Mesendoderm (in vitro differentiated cells): Measurements from ENCODE around the gene PTTG2.
"Not testable (repeated sequence)": the region's sequence is repeated elsewhere in the genome, so short reads cannot be mapped to it uniquely, and the experiment has no call there.

Source experiments
- DNase-seq: peaks from one replicate; pipeline ENCODE4 v3.0.0; 2013
- H2AK5ac ChIP-seq: 2 replicates; pipeline ENCODE4 v1.6.1; 2013; ENCODE audit warnings: low read length, inconsistent platforms
- H2BK120ac ChIP-seq: 2 replicates; pipeline ENCODE4 v1.6.1; 2013; ENCODE audit warnings: low read depth, mild to moderate bottlenecking, low read length, moderate library complexity, mixed read lengths
- H2BK15ac ChIP-seq: replicated peaks from 2 replicates; pipeline ENCODE4 v1.6.1; 2013; ENCODE audit warnings: low read depth, mild to moderate bottlenecking, moderate library complexity
- H2BK5ac ChIP-seq: 2 replicates; pipeline ENCODE4 v1.6.1; 2013; ENCODE audit warnings: low read length, inconsistent platforms
- H3K18ac ChIP-seq: 2 replicates; pipeline ENCODE4 v1.6.1; 2013; ENCODE audit warnings: mild to moderate bottlenecking, low read length, mixed read lengths
- H3K23ac ChIP-seq: one replicate; pipeline ENCODE4 v1.6.1; 2013; ENCODE audit warnings: low read length
- H3K27ac ChIP-seq: 2 replicates; pipeline ENCODE4 v1.5.1; 2013; ENCODE audit warnings: low read depth, mild to moderate bottlenecking, inconsistent platforms, low read length, moderate library complexity
- H3K27me3 ChIP-seq: 2 replicates; pipeline ENCODE4 v1.6.1; 2013; ENCODE audit warnings: low read length, control low read depth, mild to moderate bottlenecking, inconsistent platforms; ENCODE audit not compliant: insufficient read depth, poor library complexity
- H3K36me3 ChIP-seq: 2 replicates; pipeline ENCODE4 v1.6.1; 2013; ENCODE audit warnings: low read length, inconsistent platforms; ENCODE audit not compliant: control insufficient read depth, insufficient read depth
- H3K4ac ChIP-seq: one replicate; pipeline ENCODE4 v1.6.1; 2013; ENCODE audit warnings: low read depth, mild to moderate bottlenecking, low read length, moderate library complexity
- H3K4me1 ChIP-seq: 2 replicates; pipeline ENCODE4 v1.6.1; 2013; ENCODE audit warnings: low read depth, low read length, inconsistent platforms; ENCODE audit not compliant: control insufficient read depth
- H3K4me2 ChIP-seq: 2 replicates; pipeline ENCODE4 v1.6.1; 2013; ENCODE audit warnings: low read length
- H3K4me3 ChIP-seq: 2 replicates; pipeline ENCODE4 v1.5.1; 2013; ENCODE audit warnings: mild to moderate bottlenecking, low read length
- H3K56ac ChIP-seq: one replicate; pipeline ENCODE4 v1.6.1; 2013; ENCODE audit warnings: low read length
- H3K79me1 ChIP-seq: 2 replicates; pipeline ENCODE4 v1.6.1; 2013; ENCODE audit warnings: low read length, inconsistent platforms
- H3K79me2 ChIP-seq: 2 replicates; pipeline ENCODE4 v1.6.1; 2013; ENCODE audit warnings: mild to moderate bottlenecking, low read length; ENCODE audit not compliant: control insufficient read depth, insufficient read depth
- H3K9ac ChIP-seq: 2 replicates; pipeline ENCODE4 v1.6.1; 2013; ENCODE audit warnings: low read length, inconsistent platforms
- H4K5ac ChIP-seq: one replicate; pipeline ENCODE4 v1.6.1; 2013; ENCODE audit warnings: low read length
- H4K8ac ChIP-seq: one replicate; pipeline ENCODE4 v1.6.1; 2013; ENCODE audit warnings: low read depth, mild to moderate bottlenecking, control low read depth, low read length, moderate library complexity
- WGBS: extraction: QIAGEN DNeasy Blood & Tissue Kit; methylation state at CpG from one replicate; pipeline ENCODE4 v1.1.7; 2013; ENCODE audit warnings: low lambda C conversion rate, missing lambda C conversion rate; ENCODE audit not compliant: insufficient coverage; ENCODE audit errors: extremely low coverage; 5-methylcytosine and 5-hydroxymethylcytosine counted together

PTTG2 gene

DNA sequence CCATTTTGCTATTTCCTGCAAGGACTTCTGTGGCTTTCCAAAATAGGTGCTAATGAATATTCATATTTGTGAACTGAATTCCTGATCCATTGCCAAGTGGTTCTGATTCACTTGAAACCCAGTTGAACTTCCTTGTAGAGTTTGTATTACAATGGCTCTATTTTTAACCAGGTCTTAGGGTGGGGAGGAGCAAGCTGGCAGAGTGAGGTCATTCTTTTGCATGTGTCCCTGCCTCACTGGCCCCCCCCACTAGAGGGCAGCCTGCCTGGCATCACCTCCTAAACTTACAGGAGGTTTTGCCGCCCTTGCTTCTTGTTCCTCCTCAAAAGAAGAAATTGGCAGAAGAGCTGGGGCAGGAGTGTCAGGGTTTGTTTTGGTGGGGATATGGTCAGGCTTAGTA, 10.5 kb downstream of the PTTG2 start:
- Histone ChIP-seq H2AK5ac (no peak overlapping the region), H3K23ac (no peak overlapping the region), H3K36me3 (no peaks in the 10 kb centered on the region), H3K9ac (no peak overlapping the region), H3K27ac (no peak overlapping the region), H2BK120ac (no peak overlapping the region), H3K4ac (no peak overlapping the region), H2BK15ac (no peak overlapping the region), H3K4me2 (no peak overlapping the region), H2BK5ac (no peak overlapping the region), H4K5ac (no peak overlapping the region), H3K27me3 (no peaks in the 10 kb centered on the region), H3K4me1 (no peaks in the 10 kb centered on the region), H3K79me1 (no peaks in the 10 kb centered on the region), H3K18ac (no peak overlapping the region), H3K56ac (no peak overlapping the region), H3K4me3 (no peak overlapping the region), H3K79me2 (no peaks in the 10 kb centered on the region), H4K8ac (no peak overlapping the region)
- DNase-seq: peak; percentile 62
- WGBS: no CpG with 5 or more reads among the region's 1 CpG

DNA sequence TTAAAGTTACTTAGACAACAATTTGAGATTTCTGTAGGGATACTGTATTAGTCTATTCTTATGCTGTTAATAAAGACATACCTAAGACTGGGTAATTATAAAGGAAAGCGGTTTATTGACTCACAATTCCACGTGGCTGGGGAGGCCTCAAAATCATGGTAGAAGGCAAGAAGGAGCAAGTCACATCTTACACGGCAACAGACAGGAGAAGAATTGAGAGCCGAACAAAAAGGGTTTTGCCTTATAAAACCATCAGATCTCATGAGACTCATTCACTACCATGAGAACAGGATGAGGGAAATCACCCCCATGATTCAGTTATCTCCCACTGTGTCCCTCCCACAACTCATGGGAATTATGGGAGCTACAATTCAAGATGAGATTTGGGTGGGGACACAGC, 11.0 kb downstream of the PTTG2 start:
- no peak overlapping the region for H2BK120ac ChIP-seq
- H3K56ac ChIP-seq: no peak overlapping the region
- H4K5ac ChIP-seq: no peak overlapping the region
- WGBS: no CpG with 5 or more reads among the region's 4 CpGs
- no peak overlapping the region for H3K18ac ChIP-seq
- H3K4me2 ChIP-seq: no peak overlapping the region
- H3K9ac ChIP-seq: no peak overlapping the region
- no peak for DNase-seq
- H3K27ac ChIP-seq: no peak overlapping the region
- no peak overlapping the region for H3K4me3 ChIP-seq
- H3K36me3 ChIP-seq: no peaks in the 10 kb centered on the region
- no peak overlapping the region for H3K23ac ChIP-seq
- no peaks in the 10 kb centered on the region for H3K27me3 ChIP-seq
- no peak overlapping the region for H2BK15ac ChIP-seq
- no peak overlapping the region for H2AK5ac ChIP-seq
- H3K4me1 ChIP-seq: no peaks in the 10 kb centered on the region
- H3K4ac ChIP-seq: no peak overlapping the region
- H3K79me1 ChIP-seq: no peaks in the 10 kb centered on the region
- H4K8ac ChIP-seq: no peak overlapping the region
- no peak overlapping the region for H2BK5ac ChIP-seq
- no peaks in the 10 kb centered on the region for H3K79me2 ChIP-seq

DNA sequence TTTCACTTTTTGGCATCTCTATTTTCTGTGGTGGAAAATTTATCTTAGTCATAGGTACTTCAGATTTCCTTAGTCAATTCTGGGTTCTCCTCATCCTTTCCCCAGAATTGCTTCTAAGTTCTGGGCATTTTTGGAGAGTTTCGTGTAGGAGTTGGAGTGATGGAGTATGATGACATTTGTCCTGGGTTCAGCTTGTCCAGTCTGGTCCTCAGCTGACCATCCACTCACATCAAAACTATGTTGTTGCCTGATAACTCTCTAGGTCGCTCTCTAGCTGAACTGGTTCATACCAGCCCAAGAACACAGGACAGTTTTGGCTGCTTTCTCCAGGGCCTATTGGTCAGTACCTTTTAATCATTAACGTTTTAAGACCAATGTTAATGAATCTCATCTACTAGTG, 13.2 kb downstream of the PTTG2 start:
- Histone ChIP-seq H3K56ac (no peak overlapping the region), H4K5ac (no peak overlapping the region), H3K79me1 (no peaks in the 10 kb centered on the region), H3K79me2 (peaks cover 4% of the 10 kb centered on the region), H2AK5ac (no peak overlapping the region), H3K4ac (no peak overlapping the region), H3K4me3 (no peak overlapping the region), H2BK120ac (no peak overlapping the region), H3K27ac (no peak overlapping the region), H3K27me3 (no peaks in the 10 kb centered on the region), H3K23ac (no peak overlapping the region), H3K9ac (no peak overlapping the region), H3K36me3 (no peaks in the 10 kb centered on the region), H3K18ac (no peak overlapping the region), H4K8ac (no peak overlapping the region), H2BK15ac (no peak overlapping the region), H3K4me2 (no peak overlapping the region), H3K4me1 (peaks cover 2% of the 10 kb centered on the region), H2BK5ac (no peak overlapping the region)
- DNase-seq: no peak
- no CpG with 5 or more reads among the region's 3 CpGs for WGBS

DNA sequence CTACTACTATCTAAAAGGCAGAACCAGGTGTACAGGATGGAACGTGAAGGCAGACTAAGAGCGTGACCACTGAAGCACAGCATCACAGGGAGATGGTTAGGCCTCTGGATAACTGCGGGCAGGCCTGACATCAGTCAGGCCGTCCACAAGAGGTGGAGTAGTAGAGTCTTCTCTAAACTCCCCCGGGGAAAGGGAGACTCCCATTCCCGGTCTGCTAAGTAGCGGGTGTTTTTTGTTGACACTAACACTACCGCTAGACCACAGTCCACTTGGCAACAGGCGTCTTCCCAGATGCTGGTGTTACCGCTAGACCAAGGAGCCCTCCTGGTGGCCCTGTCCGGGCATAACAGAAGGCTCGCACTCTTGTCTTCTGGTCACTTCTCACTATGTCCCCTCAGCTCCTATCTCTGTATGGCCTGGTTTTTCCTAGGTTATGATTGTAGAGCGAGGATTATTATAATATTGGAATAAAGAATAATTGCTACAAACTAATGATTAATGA, 15.2 kb downstream of the PTTG2 start:
- not testable (repeated sequence) for H3K4me1 ChIP-seq, H3K4me3 ChIP-seq, H3K9ac ChIP-seq, H3K27me3 ChIP-seq, H4K8ac ChIP-seq, H3K56ac ChIP-seq, H3K79me1 ChIP-seq, H3K23ac ChIP-seq, H2BK120ac ChIP-seq, H3K4me2 ChIP-seq, H2BK15ac ChIP-seq, H2BK5ac ChIP-seq, H4K5ac ChIP-seq, H3K36me3 ChIP-seq, H3K27ac ChIP-seq, H3K4ac ChIP-seq, H3K18ac ChIP-seq, H2AK5ac ChIP-seq, DNase-seq
- H3K79me2 ChIP-seq: peaks cover 18% of the 10 kb centered on the region
- WGBS: no CpG with 5 or more reads among the region's 13 CpGs

DNA sequence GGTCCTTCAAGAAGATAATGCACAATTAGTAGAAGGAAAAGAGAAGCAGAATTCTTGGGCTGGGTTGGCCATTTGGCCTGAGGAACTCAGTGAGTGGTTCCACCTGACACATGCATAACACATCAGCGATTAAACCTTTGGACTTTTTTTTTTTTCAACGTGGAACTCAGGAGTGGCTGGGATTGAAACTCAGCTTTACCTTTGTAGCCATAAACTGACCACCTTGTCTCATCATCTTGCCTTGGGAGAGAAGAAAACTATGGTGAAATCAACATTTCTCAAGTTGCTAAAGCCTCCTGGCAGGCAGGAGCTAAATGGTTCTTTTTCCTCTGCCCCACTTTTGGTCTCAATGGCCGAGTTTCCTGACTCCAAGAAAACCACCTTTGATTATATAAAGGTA, 16.3 kb downstream of the PTTG2 start:
- Histone ChIP-seq H3K36me3 (no peaks in the 10 kb centered on the region), H4K5ac (peak overlapping the region; percentile 75), H2BK5ac (no peak overlapping the region), H3K56ac (peak overlapping the region; percentile 69), H3K4me3 (no peak overlapping the region), H2AK5ac (no peak overlapping the region), H3K9ac (peak overlapping the region; percentile 62), H2BK15ac (no peak overlapping the region), H3K4me1 (peaks cover 3% of the 10 kb centered on the region), H3K27ac (peak overlapping the region; percentile 73), H3K4ac (no peak overlapping the region), H3K79me1 (peaks cover 3% of the 10 kb centered on the region), H3K23ac (no peak overlapping the region), H3K79me2 (peaks cover 19% of the 10 kb centered on the region), H3K18ac (peak overlapping the region; percentile 98), H4K8ac (peak overlapping the region; percentile 95), H3K4me2 (peak overlapping the region; percentile 48), H2BK120ac (no peak overlapping the region), H3K27me3 (no peaks in the 10 kb centered on the region)
- WGBS: no CpG with 5 or more reads among the region's 3 CpGs
- no peak for DNase-seq

DNA sequence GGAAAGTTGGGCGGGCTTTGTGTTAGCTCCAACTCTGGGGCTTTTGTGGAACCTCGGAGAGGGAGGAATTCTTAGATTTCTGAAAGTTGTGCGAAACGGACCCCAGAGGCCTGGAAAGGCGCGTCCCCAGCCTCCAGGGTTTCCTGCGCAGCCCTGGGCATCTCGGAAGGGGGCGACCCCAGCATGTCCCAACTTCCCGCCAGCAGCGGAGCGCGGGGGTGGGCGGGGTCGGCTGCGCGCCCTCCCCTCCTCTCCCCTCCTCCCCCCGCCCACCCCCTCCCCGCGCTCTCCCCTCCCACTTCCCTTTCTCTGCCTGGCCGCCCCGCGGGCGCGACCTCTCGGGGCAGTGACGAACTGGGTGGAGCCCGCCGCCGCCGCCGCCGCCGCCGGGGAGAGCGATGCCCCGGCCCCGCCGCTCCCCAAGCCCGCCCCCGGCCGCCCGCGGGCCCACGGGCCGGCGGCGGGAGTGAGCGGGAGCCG, 16.8 kb downstream of the PTTG2 start:
- peaks cover 6% of the 10 kb centered on the region for H3K79me1 ChIP-seq
- H3K18ac ChIP-seq: peak overlapping the region; percentile 98
- no CpG with 5 or more reads among the region's 50 CpGs for WGBS
- DNase-seq: peak; percentile 92
- no peak overlapping the region for H2BK5ac ChIP-seq
- H3K4ac ChIP-seq: peak overlapping the region; percentile 77
- peak overlapping the region; percentile 52 for H3K4me3 ChIP-seq
- peak overlapping the region; percentile 25 for H2BK15ac ChIP-seq
- H3K4me2 ChIP-seq: peak overlapping the region; percentile 48
- H4K5ac ChIP-seq: peak overlapping the region; percentile 75
- peaks cover 23% of the 10 kb centered on the region for H3K79me2 ChIP-seq
- H3K27me3 ChIP-seq: no peaks in the 10 kb centered on the region
- peak overlapping the region; percentile 87 for H3K27ac ChIP-seq
- H3K56ac ChIP-seq: peak overlapping the region; percentile 87
- no peak overlapping the region for H3K23ac ChIP-seq
- H2BK120ac ChIP-seq: peak overlapping the region; percentile 54
- peak overlapping the region; percentile 95 for H4K8ac ChIP-seq
- no peak overlapping the region for H2AK5ac ChIP-seq
- no peaks in the 10 kb centered on the region for H3K36me3 ChIP-seq
- H3K9ac ChIP-seq: peak overlapping the region; percentile 76
- peaks cover 8% of the 10 kb centered on the region for H3K4me1 ChIP-seq
